Epidermal melanocyte (primary cell): ENCODE results near the gene ADGRG3.
"Not testable (repeated sequence)": the region's sequence is repeated elsewhere in the genome, so short reads cannot be mapped to it uniquely, and the experiment has no call there.

Experiments used
- DNase-seq: peaks from one replicate; pipeline ENCODE4 v3.0.0; 2011; ENCODE audit warnings: low spot score; ENCODE audit not compliant: insufficient read length

ADGRG3 gene

GRCh38 chr16:57712569-57712968, 44.5 kb downstream of the ADGRG3 start:
- DNase-seq, result not testable (repeated sequence)

GRCh38 chr16:57713596-57713995, 45.5 kb downstream of the ADGRG3 start:
- DNase-seq, result no peak

- DNase-seq, result no peak
Observed at GRCh38 chr16:57714047-57714446, 45.9 kb downstream of the ADGRG3 start.

GRCh38 chr16:57720142-57720575, 52.1 kb downstream of the ADGRG3 start:
- no peak for DNase-seq

- DNase-seq, result no peak
Observed at GRCh38 chr16:57721356-57722209, 53.5 kb downstream of the ADGRG3 start.

- DNase-seq, result no peak
Observed at GRCh38 chr16:57722210-57722499, 54.0 kb downstream of the ADGRG3 start.

GRCh38 chr16:57722651-57723050, 54.5 kb downstream of the ADGRG3 start:
- DNase-seq, result no peak

- no peak for DNase-seq
Observed at GRCh38 chr16:57723170-57723569, 55.1 kb downstream of the ADGRG3 start.

- DNase-seq, result no peak
Observed at GRCh38 chr16:57724531-57724930, 56.4 kb downstream of the ADGRG3 start.

GRCh38 chr16:57725151-57725550, 57.0 kb downstream of the ADGRG3 start:
- no peak for DNase-seq

GRCh38 chr16:57725554-57725953, 57.4 kb downstream of the ADGRG3 start:
- no peak for DNase-seq

GRCh38 chr16:57725976-57726375, 57.9 kb downstream of the ADGRG3 start:
- DNase-seq, result no peak

- no peak for DNase-seq
Observed at GRCh38 chr16:57726433-57726947, 58.4 kb downstream of the ADGRG3 start.

GRCh38 chr16:57727610-57728009, 59.5 kb downstream of the ADGRG3 start:
- no peak for DNase-seq

GRCh38 chr16:57728336-57729181, 60.5 kb downstream of the ADGRG3 start:
- no peak for DNase-seq

GRCh38 chr16:57729182-57729484, 61.0 kb downstream of the ADGRG3 start:
- DNase-seq, result no peak

GRCh38 chr16:57729852-57730251, 61.7 kb downstream of the ADGRG3 start:
- DNase-seq, result not testable (repeated sequence)

- no peak for DNase-seq
Observed at GRCh38 chr16:57730771-57731730, 62.9 kb downstream of the ADGRG3 start.

GRCh38 chr16:57732037-57732436, 63.9 kb downstream of the ADGRG3 start:
- DNase-seq, result no peak

GRCh38 chr16:57732714-57733113, 64.6 kb downstream of the ADGRG3 start:
- DNase-seq, result no peak

GRCh38 chr16:57734308-57734924, 66.3 kb downstream of the ADGRG3 start:
- no peak for DNase-seq
